ENCODE results near the gene TMEM50B.
"Not testable (repeated sequence)": the region's sequence is repeated elsewhere in the genome, so short reads cannot be mapped to it uniquely, and the experiment has no call there.

The TMEM50B gene

GRCh38 chr21:33477066-33477465 lies 2.7 kb downstream of the TMEM50B start:
- DNase-seq: no peak

- no peak for DNase-seq
Observed at GRCh38 chr21:33473344-33473743, 6.4 kb downstream of the TMEM50B start.

GRCh38 chr21:33470701-33471100 lies 9.1 kb downstream of the TMEM50B start:
- no peak for DNase-seq

GRCh38 chr21:33469183-33469582 lies 10.6 kb downstream of the TMEM50B start:
- DNase-seq: not testable (repeated sequence)

GRCh38 chr21:33461538-33462250 lies 18.1 kb downstream of the TMEM50B start:
- no peak for DNase-seq

- no peak for DNase-seq
Observed at GRCh38 chr21:33458861-33459260, 20.9 kb downstream of the TMEM50B start.

- no peak for DNase-seq
Observed at GRCh38 chr21:33455686-33456446, 23.9 kb downstream of the TMEM50B start.

- DNase-seq: no peak
Observed at GRCh38 chr21:33452362-33452761, 27.4 kb downstream of the TMEM50B start.

GRCh38 chr21:33451634-33452071 lies 28.1 kb downstream of the TMEM50B start:
- DNase-seq: no peak

GRCh38 chr21:33449616-33450015 lies 30.2 kb downstream of the TMEM50B start:
- no peak for DNase-seq

GRCh38 chr21:33446620-33447019 lies 33.2 kb downstream of the TMEM50B start:
- not testable (repeated sequence) for DNase-seq

- DNase-seq: no peak
Observed at GRCh38 chr21:33444499-33444898, 35.3 kb downstream of the TMEM50B start.

GRCh38 chr21:33443194-33443593 lies 36.6 kb downstream of the TMEM50B start:
- no peak for DNase-seq

- peak; percentile 58 for DNase-seq
Observed at GRCh38 chr21:33441489-33442477, 38.0 kb downstream of the TMEM50B start.

- no peak for DNase-seq
Observed at GRCh38 chr21:33437140-33437539, 42.6 kb downstream of the TMEM50B start.

GRCh38 chr21:33434770-33435360 lies 44.9 kb downstream of the TMEM50B start:
- no peak for DNase-seq

- DNase-seq: no peak
Observed at GRCh38 chr21:33433425-33434114, 46.2 kb downstream of the TMEM50B start.

- no peak for DNase-seq
Observed at GRCh38 chr21:33433001-33433400, 46.8 kb downstream of the TMEM50B start.

- DNase-seq: no peak
Observed at GRCh38 chr21:33432496-33432895, 47.3 kb downstream of the TMEM50B start.

GRCh38 chr21:33430858-33431257 lies 48.9 kb downstream of the TMEM50B start:
- no peak for DNase-seq

GRCh38 chr21:33428669-33429068 lies 51.1 kb downstream of the TMEM50B start:
- no peak for DNase-seq

- DNase-seq: no peak
Observed at GRCh38 chr21:33427051-33427450, 52.7 kb downstream of the TMEM50B start.

Data from CD4-positive, alpha-beta T cell treated with Interferon gamma for 1 hour (primary cell).